Medulla oblongata (tissue), 1 donor: ENCODE measurements around the gene GXYLT1.
"Not testable (repeated sequence)": the region's sequence is repeated elsewhere in the genome, so short reads cannot be mapped to it uniquely, and the experiment has no call there.

Experiments
- DNase-seq: peaks from one replicate; pipeline ENCODE4 v3.0.0-alpha.2; 2015; ENCODE audit errors: extremely low spot score

The GXYLT1 gene

GRCh38 chr12:42144408-42145196, at the start of gene GXYLT1:
Gene GXYLT1, minus strand, starts transcription at chr12:42144874. Its CDS starts 228 bp downstream, at chr12:42144646.
- DNase-seq: peak; percentile 94

- no peak for DNase-seq
These were observed 48.0 kb upstream of the GXYLT1 start for GRCh38 chr12:42192686-42193085.

- no peak for DNase-seq
These were observed 47.6 kb upstream of the GXYLT1 start for GRCh38 chr12:42192258-42192657.

- DNase-seq: no peak
These were observed 45.7 kb upstream of the GXYLT1 start for GRCh38 chr12:42190376-42190775.

- DNase-seq: not testable (repeated sequence)
These were observed 43.6 kb upstream of the GXYLT1 start for GRCh38 chr12:42188275-42188674.

- DNase-seq: no peak
These were observed 43.1 kb upstream of the GXYLT1 start for GRCh38 chr12:42187799-42188198.

GRCh38 chr12:42186793-42187192, 42.1 kb upstream of the GXYLT1 start:
- no peak for DNase-seq

GRCh38 chr12:42182394-42182793, 37.7 kb upstream of the GXYLT1 start:
- DNase-seq: no peak

- DNase-seq: peak; percentile 55
These were observed 36.4 kb upstream of the GXYLT1 start for GRCh38 chr12:42180990-42181596.

GRCh38 chr12:42178101-42178500, 33.4 kb upstream of the GXYLT1 start:
- no peak for DNase-seq

GRCh38 chr12:42174978-42175377, 30.3 kb upstream of the GXYLT1 start:
- DNase-seq: no peak

- DNase-seq: no peak
These were observed 29.4 kb upstream of the GXYLT1 start for GRCh38 chr12:42173961-42174521.

GRCh38 chr12:42172441-42173210, 28.0 kb upstream of the GXYLT1 start:
- DNase-seq: no peak

- DNase-seq: no peak
These were observed 23.0 kb upstream of the GXYLT1 start for GRCh38 chr12:42167711-42168110.

- DNase-seq: no peak
These were observed 21.8 kb upstream of the GXYLT1 start for GRCh38 chr12:42166501-42166900.

GRCh38 chr12:42163913-42164312, 19.2 kb upstream of the GXYLT1 start:
- DNase-seq: no peak

GRCh38 chr12:42162965-42163364, 18.3 kb upstream of the GXYLT1 start:
- DNase-seq: no peak

GRCh38 chr12:42162193-42162592, 17.5 kb upstream of the GXYLT1 start:
- DNase-seq: no peak

GRCh38 chr12:42161529-42161928, 16.9 kb upstream of the GXYLT1 start:
- DNase-seq: no peak

- DNase-seq: no peak
These were observed 11.6 kb upstream of the GXYLT1 start for GRCh38 chr12:42156232-42156631.

- DNase-seq: no peak
These were observed 1.0 kb upstream of the GXYLT1 start for GRCh38 chr12:42145552-42146215.

GRCh38 chr12:42145197-42145549, 499 bp upstream of the GXYLT1 start:
- no peak for DNase-seq
